Adrenal gland (tissue), 12 donors: ENCODE measurements around the gene GAK. TPM values are rescaled to one million over a fixed set of nuclear protein-coding genes. Genes with fewer than 3 reads are reported as not detected.

Experiments
- DNase-seq, 7 donors: peaks; one replicate each; pipeline ENCODE4 v3.0.0-alpha.2; 2019 to 2020
- H3K27ac ChIP-seq, 5 donors: fragments of 200-600 bp; sonication (generic) in 4 of 5; 1 replicate in 3 of 5; 2 replicates in 2 of 5; pipeline versions ENCODE4 v1.5.1 to v1.8.0; 2016 to 2020; ENCODE audit warnings: mild to moderate bottlenecking in 1 of 5
- H3K27me3 ChIP-seq: fragments of 200-600 bp; 2 replicates; pipeline ENCODE4 v1.8.0; 2021
- H3K36me3 ChIP-seq, 2 donors: fragments of 200-600 bp; replicated peaks in 1 of 2; 1 replicate in 1 of 2; 2 replicates in 1 of 2; pipeline versions ENCODE4 v1.5.1 to v1.8.0; 2018 to 2022
- H3K4me1 ChIP-seq, 2 donors: fragments of 200-600 bp; replicated peaks in 1 of 2; 1 replicate in 1 of 2; 2 replicates in 1 of 2; pipeline versions ENCODE4 v1.5.1 to v1.8.0; 2018 to 2021
- H3K4me3 ChIP-seq, 4 donors: fragments of 200-600 bp; sonication (generic) in 3 of 4; one replicate each; pipeline ENCODE4 v1.5.1; 2016 to 2018
- H3K9me3 ChIP-seq, 3 donors: fragments of 200-600 bp; sonication (generic) in 1 of 3; replicated peaks in 1 of 3; 1 replicate in 2 of 3; 2 replicates in 1 of 3; pipeline versions ENCODE4 v1.5.1 to v1.8.0; 2016 to 2021
- CTCF ChIP-seq, 6 experiments: fragments of 450-650 bp in 4 of 6; fragments of 200-600 bp in 2 of 6; sonication (generic) in 1 of 6; IDR thresholded peaks; 1 replicate in 5 of 6; 2 replicates in 1 of 6; pipeline versions ENCODE4 v1.5.1 to v1.8.0; 2016 to 2021; ENCODE audit warnings: antibody characterized with exemption in 6 of 6, mild to moderate bottlenecking in 2 of 6, moderate library complexity in 1 of 6
- POLR2A ChIP-seq, 2 donors: fragments of 450-650 bp; IDR thresholded peaks; one replicate each; pipeline ENCODE4 v1.6.1; 2017; ENCODE audit warnings: antibody characterized with exemption in 2 of 2, mild to moderate bottlenecking in 2 of 2, moderate library complexity in 1 of 2
- WGBS, 4 donors: extraction: QIAGEN DNeasy Blood & Tissue Kit in 2 of 4; methylation state at CpG; one replicate each; pipeline versions ENCODE4 v1.1.5 to v1.1.7; 2013 to 2017; 5-methylcytosine and 5-hydroxymethylcytosine counted together
- intact Hi-C, 2 donors: fragments of 100-400 bp; cut with DNase I; formaldehyde crosslinking; loops; one replicate each; pipeline versions ENCODE4 v1.14.1 to v1.15.0; 2022 to 2023
- polyA plus RNA-seq, 3 donors: library from polyadenylated mRNA; stranded (reverse); fragments of 200-250 nt in 2 of 3; fragments of 350-450 nt in 1 of 3; fragmentation: Illumina TruSeq in 1 of 3; extraction: RNeasy Lipid Tissue Mini Kit (QIAGEN cat#74804) in 1 of 3; gene quantifications; one replicate each; pipeline ENCODE4 v1.2.3, GENCODE V29; 2013 to 2014
- total RNA-seq, 9 donors: library from RNA; depleted of rRNA in 4 of 9; stranded (reverse); fragments of >200 nt in 4 of 9; fragments of 120-200 nt in 1 of 9; fragmentation: NEBNext Ultra II Directional in 1 of 9; extraction: Animal tissue kit (Norgen Biotek cat#: 25700) in 1 of 9; gene quantifications; one replicate each; pipeline versions ENCODE4 v1.1.0 to v1.2.4, GENCODE V29; 2013 to 2023
- donor health status: healthy with polysubstance abuse.
- donor health status: Bipolar disorder and iron deficiency.
- donor health status: DM: yes; HTN: yes; CAD: no.
- donor health status: DM: no; HTN: no; CAD: no.
- donor health status: DM: no; HTN: no; CAD: no.
- donor health status: DM: yes; HTN: yes; CAD: no.

The GAK gene
- total and polyA plus RNA-seq, 12 donors = 39.0 to 381 (median 132) TPM

DNA sequence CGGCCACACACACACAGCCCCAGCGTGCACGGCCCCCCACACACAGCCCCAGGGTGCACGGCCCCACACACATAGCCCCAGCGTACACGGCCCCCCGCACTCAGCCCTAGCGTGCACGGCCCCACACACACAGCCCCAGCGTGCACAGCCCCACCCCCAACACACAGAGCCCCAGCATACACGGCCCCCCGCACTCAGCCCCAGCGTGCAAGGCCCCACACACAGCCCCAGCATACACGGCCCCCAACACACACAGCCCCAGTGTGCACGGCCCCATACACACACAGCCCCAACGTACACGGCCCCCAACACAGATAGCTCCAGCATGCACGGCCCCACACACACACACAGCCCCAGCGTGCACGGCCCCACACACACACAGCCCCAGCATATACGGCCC, 17.6 kb downstream of the GAK start:
- Histone ChIP-seq H3K4me1 (peaks cover 0 to 3% of the 10 kb centered on the region in 2 donors), H3K27ac (no peak overlapping the region), H3K27me3 (no peaks in the 10 kb centered on the region), H3K9me3 (no peaks in the 10 kb centered on the region), H3K4me3 (no peak overlapping the region), H3K36me3 (peaks cover 0 to 24% of the 10 kb centered on the region in 2 donors)
- peak in 1 of 7 donors; percentile 9 for DNase-seq
- 58 to 94% (median 73%) methylated on average over 7 to 21 of the region's 21 CpGs for WGBS, 4 donors
- intact Hi-C loops = no loop called here
- TF ChIP-seq POLR2A (IDR thresholded peaks at IDR 0.05) (no peak), CTCF (IDR thresholded peaks at IDR 0.05) (no peak)

GRCh38 chr4:913280-913618, 18.9 kb downstream of the GAK start:
- intact Hi-C loops = no loop called here
- TF ChIP-seq POLR2A (IDR thresholded peaks at IDR 0.05) (no peak), CTCF (IDR thresholded peaks at IDR 0.05) (no peak)

GRCh38 chr4:912548-913279, 19.4 kb downstream of the GAK start:
- WGBS, 4 donors = 78 to 84% (median 81%) methylated on average over 19 of the region's 19 CpGs

More at GRCh38 chr4:913280-913618, 18.9 kb downstream of the GAK start:
- DNase-seq = no peak
- Histone ChIP-seq H3K4me1 (peaks cover 0 to 3% of the 10 kb centered on the region in 2 donors), H3K36me3 (peaks cover 0 to 24% of the 10 kb centered on the region in 2 donors), H3K27ac (peak overlapping the region in 1 of 5 donors; percentile 33), H3K27me3 (no peaks in the 10 kb centered on the region), H3K4me3 (no peak overlapping the region), H3K9me3 (no peaks in the 10 kb centered on the region)
- WGBS, 4 donors = 89 to 96% (median 92%) methylated on average over 4 of the region's 4 CpGs

More at GRCh38 chr4:912548-913279, 19.4 kb downstream of the GAK start:
- no peak for TF ChIP-seq POLR2A (IDR thresholded peaks at IDR 0.05)
- TF ChIP-seq CTCF (IDR thresholded peaks at IDR 0.05) = no peak
- peaks cover 0 to 3% of the 10 kb centered on the region in 2 donors for H3K4me1 ChIP-seq
- H3K4me3 ChIP-seq = no peak overlapping the region
- H3K27me3 ChIP-seq = no peaks in the 10 kb centered on the region
- H3K36me3 ChIP-seq = peaks cover 0 to 24% of the 10 kb centered on the region in 2 donors
- H3K9me3 ChIP-seq = no peaks in the 10 kb centered on the region
- H3K27ac ChIP-seq = peak overlapping the region in 2 of 5 donors; percentile 57 to 67
- DNase-seq = peak in 2 of 7 donors; percentile 36 to 47
- intact Hi-C loops = no loop called here
